SKM-1 (cell line): Measurements from ENCODE around the gene C1orf87.

Experiments
- DNase-seq: peaks from one replicate; lab custom pipeline; 2025; ENCODE audit not compliant: unreplicated experiment; lab: John Stamatoyannopoulos, UW

Gene C1orf87

GRCh38 chr1:60063561-60063960, 10.0 kb downstream of the C1orf87 start:
- DNase-seq = no peak

DNA sequence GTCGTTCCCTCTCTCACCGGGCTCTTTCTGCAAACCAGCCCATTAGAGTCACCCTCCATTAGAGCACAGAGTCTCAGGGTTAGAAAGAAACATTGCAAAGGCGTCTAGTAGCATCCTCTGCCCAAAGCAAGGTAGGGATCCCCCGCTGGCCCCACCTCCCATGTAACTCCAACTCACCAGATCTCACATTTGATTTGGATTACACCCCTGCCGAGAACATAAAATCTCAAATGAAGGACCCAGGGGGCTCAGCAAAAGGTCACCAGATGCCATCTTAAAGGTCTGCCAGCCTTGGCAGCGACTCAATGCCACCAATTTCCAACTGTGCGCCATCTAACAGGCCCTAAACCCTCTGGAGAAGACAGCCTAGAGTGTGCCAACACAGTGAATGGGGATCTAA, 14.1 kb downstream of the C1orf87 start:
- DNase-seq = no peak

- no peak for DNase-seq
Observed at GRCh38 chr1:60055336-60055735, 18.2 kb downstream of the C1orf87 start.

DNA sequence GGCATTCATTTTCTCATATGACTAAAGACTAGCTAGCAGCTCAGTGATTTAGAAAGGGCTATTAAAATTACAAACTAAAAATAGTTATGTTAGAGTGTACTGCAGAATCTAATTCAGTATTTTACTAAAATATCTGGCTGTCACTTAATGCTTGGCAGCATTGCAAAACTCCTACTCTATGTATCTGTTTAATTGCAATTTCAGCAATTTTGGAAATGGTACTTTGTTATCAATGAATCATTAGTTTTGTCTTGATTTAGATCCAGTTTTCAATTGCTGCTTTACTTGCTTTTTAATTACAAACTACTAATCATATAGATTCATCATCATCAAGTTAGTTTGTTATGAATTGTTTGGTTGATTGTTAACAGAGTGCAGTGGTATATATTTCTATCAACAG, 19.2 kb downstream of the C1orf87 start:
- DNase-seq = no peak

- no peak for DNase-seq
Observed at GRCh38 chr1:60052601-60053000, 21.0 kb downstream of the C1orf87 start.

- no peak for DNase-seq
Observed at GRCh38 chr1:60051191-60051590, 22.4 kb downstream of the C1orf87 start.

DNA sequence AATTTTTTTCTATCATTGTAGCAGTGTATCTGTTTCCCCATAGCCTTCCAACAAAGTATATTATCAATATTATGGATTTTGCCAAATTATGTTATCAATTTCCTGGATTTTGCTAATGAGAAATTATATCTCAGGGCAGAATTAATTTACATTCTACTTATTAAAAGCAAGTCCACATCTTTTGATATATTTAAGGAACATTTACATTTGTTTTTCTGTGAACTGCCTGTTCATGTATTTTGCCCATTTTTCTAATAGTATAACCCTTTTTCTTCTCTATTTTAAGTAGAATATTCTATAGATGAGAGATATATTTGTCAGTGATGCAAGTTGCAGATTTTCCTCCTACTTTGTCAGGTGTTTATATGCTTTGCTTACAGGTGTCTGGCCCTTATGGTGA, 24.4 kb downstream of the C1orf87 start:
- no peak for DNase-seq

- no peak for DNase-seq
Observed at GRCh38 chr1:60044881-60045280, 28.7 kb downstream of the C1orf87 start.

DNA sequence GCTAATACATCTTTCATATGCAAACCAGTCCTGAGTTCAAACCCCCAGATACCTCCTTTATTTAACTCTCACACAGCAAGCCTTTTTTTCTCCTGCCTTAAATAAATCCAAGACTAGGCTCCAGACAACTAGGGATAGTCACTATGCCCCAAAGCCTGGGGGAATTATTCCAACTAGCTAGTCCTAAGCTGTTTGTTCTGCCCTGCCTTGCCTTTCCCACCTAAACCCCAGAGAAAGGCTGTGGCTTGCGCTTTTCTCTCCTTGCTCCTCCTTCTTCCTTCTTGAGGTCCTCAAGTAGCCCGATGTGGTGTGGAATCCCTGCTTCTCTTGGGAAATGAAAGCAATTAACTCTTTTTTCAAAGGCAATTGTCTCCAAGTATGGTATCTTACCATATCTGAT, 31.8 kb downstream of the C1orf87 start:
- no peak for DNase-seq

GRCh38 chr1:60037669-60038068, 35.9 kb downstream of the C1orf87 start:
- DNase-seq = no peak

DNA sequence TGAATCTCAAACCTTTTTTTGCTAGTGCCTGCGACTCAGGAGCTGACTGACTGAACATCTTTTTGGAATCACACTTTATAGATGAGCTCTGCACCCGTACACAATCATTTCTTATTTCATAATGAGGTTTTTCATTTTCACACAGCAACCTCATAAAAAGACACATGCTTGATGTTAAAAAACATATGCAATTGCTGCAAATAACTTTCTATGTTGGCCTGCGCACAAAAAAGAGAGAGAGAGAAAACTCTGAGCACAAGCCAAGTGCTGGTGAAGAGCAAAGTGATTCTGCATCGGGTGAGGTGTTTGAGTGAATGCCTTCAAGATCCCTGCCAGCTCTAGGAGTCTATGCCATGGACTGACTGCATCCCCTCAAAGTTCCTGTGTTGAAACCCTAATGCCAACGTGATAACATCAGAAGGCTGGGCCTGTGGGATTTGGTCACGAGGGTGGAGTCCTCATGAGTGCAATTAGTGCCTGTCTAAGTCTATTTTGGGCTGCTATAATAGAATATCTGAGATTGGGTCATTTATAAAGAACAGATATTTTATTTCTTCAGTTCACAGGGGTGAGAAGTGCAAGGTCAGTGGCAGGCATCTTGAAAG, 36.6 kb downstream of the C1orf87 start:
- no peak for DNase-seq

- DNase-seq = no peak
Observed at GRCh38 chr1:60035921-60036320, 37.6 kb downstream of the C1orf87 start.

DNA sequence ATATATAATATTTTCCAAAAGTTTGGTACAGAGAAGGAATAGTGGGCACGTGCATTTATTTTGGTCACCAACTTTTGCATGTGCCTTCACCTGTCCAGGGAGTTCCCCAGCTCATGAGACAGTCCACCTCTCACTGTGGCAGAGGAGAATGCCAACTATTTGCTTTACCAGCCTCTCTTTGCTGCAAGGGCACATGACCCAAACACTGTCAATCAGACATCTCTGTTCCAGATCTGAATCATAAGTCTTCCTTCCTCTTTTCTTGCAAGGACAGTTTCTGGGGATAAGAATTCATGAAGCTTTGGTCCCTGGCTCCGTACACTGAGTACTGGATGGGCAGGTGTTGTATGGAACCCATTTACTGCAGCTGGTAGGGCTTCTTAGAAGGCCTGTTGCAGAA, 38.6 kb downstream of the C1orf87 start:
- no peak for DNase-seq

GRCh38 chr1:60033066-60033465, 40.5 kb downstream of the C1orf87 start:
- no peak for DNase-seq

DNA sequence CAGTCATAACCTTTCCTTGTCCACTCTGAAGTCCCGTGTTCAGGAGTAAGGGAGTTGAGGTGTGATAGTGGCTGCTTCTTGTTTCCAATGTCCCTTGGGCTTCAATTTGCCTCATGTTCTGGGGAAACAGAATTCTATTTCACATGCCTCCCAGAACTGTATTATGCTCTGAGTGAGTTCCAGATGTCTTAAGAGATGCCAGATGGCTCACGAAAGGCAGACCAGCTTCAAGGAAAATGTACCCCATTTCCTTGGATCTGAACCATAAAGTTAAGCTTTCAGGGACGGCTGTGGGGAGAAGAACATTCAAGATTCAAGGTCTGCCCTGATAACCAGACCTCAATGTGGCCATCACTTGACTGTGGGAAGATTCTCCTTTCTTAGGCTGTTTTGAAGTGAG, 42.4 kb downstream of the C1orf87 start:
- no peak for DNase-seq

GRCh38 chr1:60025552-60025951, 48.0 kb downstream of the C1orf87 start:
- no peak for DNase-seq

GRCh38 chr1:60017508-60018205, 55.9 kb downstream of the C1orf87 start:
- DNase-seq = no peak

DNA sequence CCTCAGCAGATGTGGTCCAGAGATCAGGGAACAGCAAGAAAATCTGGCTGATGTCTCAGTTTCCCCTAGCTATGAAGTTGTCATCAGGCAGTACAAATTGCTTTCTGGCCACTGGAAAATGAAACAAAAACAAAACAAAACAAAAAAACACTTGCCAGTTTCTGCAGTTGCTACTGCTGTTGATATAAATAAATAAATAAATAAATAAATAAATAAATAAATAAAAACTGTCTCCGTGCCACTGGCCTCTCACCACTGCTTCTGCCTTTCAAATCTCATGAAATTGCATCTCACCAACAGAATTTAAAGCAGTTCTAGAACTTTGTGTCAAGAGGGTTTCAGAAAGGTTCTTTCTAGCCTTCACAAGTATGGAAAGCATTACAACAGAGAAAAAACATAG, 62.9 kb downstream of the C1orf87 start:
- DNase-seq = no peak

DNA sequence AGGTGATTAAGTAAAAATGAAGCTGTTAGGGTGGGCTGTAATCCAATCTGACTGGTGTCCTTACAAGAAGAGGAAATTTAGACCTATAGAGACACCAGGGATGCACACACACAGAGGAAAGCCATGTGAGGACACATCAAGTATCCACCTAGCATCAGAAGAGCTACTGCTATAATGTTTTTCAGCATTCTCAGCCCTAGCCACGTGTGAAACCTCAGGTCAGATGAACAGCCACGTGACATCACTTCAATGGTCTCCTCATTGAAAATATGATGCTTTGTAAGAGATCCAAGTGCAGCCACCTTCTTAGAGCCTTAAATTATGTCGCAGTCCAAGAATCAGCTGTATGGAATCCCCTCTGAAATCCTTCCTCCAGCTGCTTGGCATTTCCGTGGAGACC, 65.1 kb downstream of the C1orf87 start:
- DNase-seq = no peak

GRCh38 chr1:60000625-60001024, 72.9 kb downstream of the C1orf87 start:
- no peak for DNase-seq

GRCh38 chr1:59999746-60000145, 73.8 kb downstream of the C1orf87 start:
- DNase-seq = no peak

GRCh38 chr1:59999006-59999405, 74.6 kb downstream of the C1orf87 start:
- DNase-seq = no peak

DNA sequence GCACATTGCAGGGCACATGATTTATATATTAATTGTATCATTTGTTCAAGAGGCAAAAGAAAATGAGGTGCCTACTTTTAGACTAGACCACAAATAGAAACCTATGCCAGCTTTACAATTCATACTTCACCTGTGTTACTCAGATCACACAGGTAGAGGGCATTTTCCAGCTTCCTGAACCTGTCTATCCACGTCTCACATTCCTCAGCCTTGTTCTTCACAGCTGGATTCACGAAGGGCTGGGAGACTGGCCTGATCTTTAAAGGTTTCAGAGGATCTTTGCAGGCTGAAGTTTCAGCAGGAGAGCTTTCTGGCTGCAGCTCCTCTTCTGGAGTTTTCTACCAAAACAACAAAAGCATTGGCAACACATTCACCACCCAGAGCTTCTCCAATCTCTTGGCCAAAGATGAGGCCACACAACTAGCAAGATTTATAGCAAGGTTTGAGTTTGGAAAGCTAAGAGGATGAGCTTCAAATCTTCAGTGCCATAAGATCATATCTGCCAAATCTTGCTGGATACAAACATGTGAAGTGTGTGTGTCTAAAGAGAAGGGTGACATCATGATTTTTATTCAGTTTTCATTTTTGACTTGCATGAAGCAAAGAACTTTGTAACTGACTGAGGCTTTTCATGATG, 76.0 kb downstream of the C1orf87 start:
- DNase-seq = no peak
